Fibroblast of lung (primary cell): ENCODE measurements around the gene CYP27B1.

Experiments
- CTCF ChIP-seq, 2 donors: IDR thresholded peaks in 1 of 2; conservative IDR thresholded peaks in 1 of 2; 1 replicate in 1 of 2; 2 replicates in 1 of 2; pipeline ENCODE4 v1.5.1; 2011 to 2012; ENCODE audit warnings: low read length in 2 of 2, control low read depth in 1 of 2, inconsistent platforms in 1 of 2, low read depth in 1 of 2, mild to moderate bottlenecking in 1 of 2
- EZH2 ChIP-seq: IDR thresholded peaks from 2 replicates; pipeline ENCODE4 v1.5.1; 2012; ENCODE audit warnings: low read length, control low read depth, mild to moderate bottlenecking; ENCODE audit errors: missing control alignments

- no peak for TF ChIP-seq CTCF (conservative IDR thresholded peaks at IDR 0.05 in 1 of 2, IDR thresholded peaks at IDR 0.05 in 1 of 2; ENCODE audit: low read depth in 1 of 2, low read length in 2 of 2)
- no peak for TF ChIP-seq EZH2
These were observed 5.4 kb downstream of the CYP27B1 start for GRCh38 chr12:57761391-57761998.
